HepG2 (cell line): Measurements from ENCODE around the gene KAT6B. TPM values are rescaled to one million over a fixed set of nuclear protein-coding genes. Genes with fewer than 3 reads are reported as not detected.

Source experiments
- BRF2 ChIP-seq: sonication (generic); formaldehyde crosslinking; IDR thresholded peaks from 2 replicates; pipeline ENCODE4 v1.8.1; 2022; ENCODE audit warnings: mild to moderate bottlenecking, missing genetic modification reagents
- CBFB ChIP-seq: sonication (generic); formaldehyde crosslinking; IDR thresholded peaks from 2 replicates; pipeline ENCODE4 v1.4.0; 2020; ENCODE audit warnings: missing genetic modification reagents
- ELF3 ChIP-seq: IDR thresholded peaks from 2 replicates; pipeline ENCODE4 v1.6.1; 2016; ENCODE audit warnings: missing genetic modification reagents, missing compliant biosample characterization
- FOXK2 ChIP-seq: fragments of 450-650 bp; IDR thresholded peaks from 2 replicates; pipeline ENCODE4 v1.6.1; 2016
- LCORL ChIP-seq, 2 experiments: fragments of 450-650 bp in 1 of 2; sonication (generic) in 1 of 2; formaldehyde crosslinking in 1 of 2; IDR thresholded peaks; 2 replicates each; pipeline versions ENCODE4 v1.5.0 to v1.6.1; 2017 to 2020; ENCODE audit warnings: antibody characterized with exemption in 1 of 2, missing genetic modification reagents in 1 of 2
- POGZ ChIP-seq: sonication (generic); formaldehyde crosslinking; IDR thresholded peaks from 2 replicates; pipeline ENCODE4 v1.4.0; 2020; ENCODE audit warnings: mild to moderate bottlenecking, missing genetic modification reagents
- ZBTB33 ChIP-seq: sonication (generic); formaldehyde crosslinking; IDR thresholded peaks from 2 replicates; pipeline ENCODE4 v1.4.0; 2020; ENCODE audit warnings: missing genetic modification reagents
- ZBTB40 ChIP-seq, 2 experiments: fragments of 450-650 bp in 1 of 2; sonication (generic) in 1 of 2; formaldehyde crosslinking in 1 of 2; IDR thresholded peaks; 2 replicates each; pipeline versions ENCODE4 v1.6.1 to v1.8.0; 2016 to 2022; ENCODE audit warnings: antibody characterized with exemption in 1 of 2, mild to moderate bottlenecking in 1 of 2, missing genetic modification reagents in 1 of 2
- ZIK1 ChIP-seq: sonication (generic); formaldehyde crosslinking; IDR thresholded peaks from 2 replicates; pipeline ENCODE4 v1.5.0; 2020; ENCODE audit warnings: mild to moderate bottlenecking, low read depth, missing genetic modification reagents, borderline replicate concordance
- ZKSCAN5 ChIP-seq: sonication (generic); formaldehyde crosslinking; IDR thresholded peaks from 2 replicates; pipeline ENCODE4 v1.5.1; 2020; ENCODE audit warnings: mild to moderate bottlenecking, missing genetic modification reagents
- ZNF121 ChIP-seq: sonication (generic); formaldehyde crosslinking; IDR thresholded peaks from 2 replicates; pipeline ENCODE4 v1.5.0; 2020; ENCODE audit warnings: mild to moderate bottlenecking, missing genetic modification reagents
- ZNF432 ChIP-seq: sonication (generic); formaldehyde crosslinking; IDR thresholded peaks from 2 replicates; pipeline ENCODE4 v1.5.0; 2020; ENCODE audit warnings: missing genetic modification reagents, mild to moderate bottlenecking, borderline replicate concordance
- ZNF639 ChIP-seq: conservative IDR thresholded peaks from 2 replicates; pipeline ENCODE4 v1.6.1; 2018; ENCODE audit warnings: missing genetic modification reagents
- ZSCAN20 ChIP-seq: sonication (generic); formaldehyde crosslinking; IDR thresholded peaks from 2 replicates; pipeline ENCODE4 v1.4.0; 2020; ENCODE audit warnings: missing genetic modification reagents, mild to moderate bottlenecking, borderline replicate concordance
- polyA plus RNA-seq, 8 experiments: library from polyadenylated mRNA; depleted of rRNA in 3 of 8; stranded (reverse) in 7 of 8; unstranded in 1 of 8; fragments of >200 nt; fragmentation: Illumina TruSeq in 4 of 8; extraction: Trizol in 4 of 8; gene quantifications; 2 replicates each; pipeline versions ENCODE4 v1.2.1 to v1.2.3, GENCODE V29; 2011 to 2016; ENCODE audit warnings: low read depth in 4 of 8, missing spikeins in 1 of 8, mixed read lengths in 1 of 8; ENCODE audit not compliant: insufficient read depth in 1 of 8
- total RNA-seq, 5 experiments: library from RNA; depleted of rRNA; stranded (reverse); fragments of >200 nt; fragmentation: Illumina TruSeq; extraction: Trizol; gene quantifications; 2 replicates each; pipeline ENCODE4 v1.2.3, GENCODE V29; 2016; ENCODE audit warnings: low read depth in 1 of 5

KAT6B gene
- total and polyA plus RNA-seq, 2 of the 13 experiments (the other 11 are each of a cell fraction or from before 2014, with no cell fraction given): 3.0 to 9.5 TPM

- TF ChIP-seq ZBTB40 (IDR thresholded peaks at IDR 0.05) (no peak), ZBTB40 (CRISPR knock-in tag; IDR thresholded peaks at IDR 0.05) (no peak), BRF2 (CRISPR knock-in tag) (no peak), POGZ (CRISPR knock-in tag) (0 out of 2 replicates have a peak, but pooled peaks have one; percentile 15), LCORL (IDR thresholded peaks at IDR 0.05) (no peak), LCORL (CRISPR knock-in tag; IDR thresholded peaks at IDR 0.05) (no peak), ZSCAN20 (no peak), ZBTB33 (peak; percentile 85; the same call in 1 of the 2 replicates), ELF3 (no peak), ZNF639 (CRISPR knock-in tag) (no peak), ZNF432 (CRISPR knock-in tag) (no peak), ZNF121 (peak; percentile 64), FOXK2 (no peak), ZIK1 (no peak), ZKSCAN5 (no peak), CBFB (CRISPR knock-in tag) (no peak)
Measured at GRCh38 chr10:74881253-74881884, 55.0 kb downstream of the KAT6B start (continued).
